NCI-H69 (cell line): ENCODE measurements around the gene CSTPP1.
"Not testable (repeated sequence)": the region's sequence is repeated elsewhere in the genome, so short reads cannot be mapped to it uniquely, and the experiment has no call there.

Source experiments
- DNase-seq: peaks from one replicate; lab custom pipeline; 2025; lab: John Stamatoyannopoulos, UW

Gene CSTPP1

GRCh38 chr11:46989810-46990487 is 53.4 kb downstream of the CSTPP1 start:
- not testable (repeated sequence) for DNase-seq

DNA sequence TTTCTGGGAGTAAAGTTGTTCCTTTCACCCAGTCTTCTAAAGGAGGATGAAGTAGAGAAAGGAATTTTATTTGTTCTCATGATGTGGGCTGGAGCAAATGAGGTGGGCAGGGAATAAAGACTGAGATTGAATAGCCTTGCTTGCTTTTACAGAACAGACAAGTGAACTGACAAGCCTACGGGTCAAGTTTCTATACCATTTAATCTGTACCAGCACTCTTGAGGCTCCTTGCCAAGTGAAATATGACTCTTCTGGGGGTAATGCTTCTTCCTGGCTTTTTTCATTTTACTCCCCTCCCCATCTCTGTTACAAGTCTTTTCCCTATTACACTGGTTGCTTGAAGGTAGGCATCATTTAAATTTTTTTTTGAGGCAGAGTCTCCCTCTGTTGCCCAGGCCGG is 54.8 kb downstream of the CSTPP1 start:
- peak; percentile 68 for DNase-seq

- DNase-seq: not testable (repeated sequence)
These were observed 55.8 kb downstream of the CSTPP1 start for GRCh38 chr11:46992386-46992785.

DNA sequence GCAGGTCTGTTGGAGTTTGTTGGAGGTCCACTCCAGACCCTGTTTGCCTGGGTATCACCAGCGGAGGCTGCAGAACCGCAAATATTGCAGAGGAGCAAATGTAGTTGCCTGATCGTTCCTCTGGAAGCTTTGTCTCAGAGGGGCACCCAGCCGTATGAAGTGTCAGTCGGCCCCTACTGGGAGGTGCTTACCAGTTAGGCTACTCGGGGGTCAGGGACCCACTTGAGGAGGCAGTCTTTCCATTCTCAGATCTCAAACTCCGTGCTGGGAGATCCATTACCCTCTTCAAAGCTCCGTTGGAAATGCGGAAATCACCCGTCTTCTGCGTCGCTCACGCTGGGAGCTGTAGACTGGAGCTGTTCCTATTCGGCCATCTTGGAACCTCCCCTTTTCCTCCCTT is 61.2 kb downstream of the CSTPP1 start:
- DNase-seq: not testable (repeated sequence)

DNA sequence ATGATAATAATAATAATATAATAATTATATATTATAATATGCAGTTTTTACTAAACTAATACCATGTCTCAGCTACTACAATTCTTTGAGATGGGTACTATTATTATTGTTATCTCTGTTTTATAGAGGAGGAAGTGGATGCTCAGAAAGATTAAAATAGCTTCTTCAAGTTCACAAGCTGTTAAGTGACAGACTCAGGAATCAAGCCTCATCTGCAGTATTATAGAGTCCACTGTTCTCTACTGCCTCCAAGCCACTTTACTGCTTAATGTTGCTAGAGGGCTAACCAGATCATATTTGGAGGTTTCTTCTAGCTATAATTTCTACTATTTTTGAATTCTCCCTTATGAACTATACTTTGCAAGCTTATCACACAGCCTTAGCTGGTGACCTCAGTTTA is 62.7 kb downstream of the CSTPP1 start:
- no peak for DNase-seq

GRCh38 chr11:47000033-47000432 is 63.5 kb downstream of the CSTPP1 start:
- DNase-seq: no peak

DNA sequence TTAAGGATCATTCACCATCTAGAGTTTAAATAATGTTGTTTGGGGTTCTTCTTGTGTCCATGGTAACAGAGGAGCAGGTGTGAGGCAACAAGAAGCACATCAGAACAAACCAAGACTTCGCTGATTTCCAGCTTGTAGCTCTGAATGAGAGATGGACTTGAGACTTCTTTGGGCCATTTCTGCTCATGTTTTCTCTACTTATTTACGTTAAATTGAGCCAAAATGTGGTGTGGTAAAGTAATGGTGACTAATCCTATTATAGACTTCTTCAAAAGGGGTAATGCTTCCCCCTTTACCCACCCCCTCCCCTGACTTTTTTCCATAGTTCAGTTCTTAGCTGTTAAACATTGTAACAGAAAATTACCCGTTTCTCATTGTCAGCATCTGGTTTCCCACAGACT is 65.2 kb downstream of the CSTPP1 start:
- DNase-seq: peak; percentile 68

DNA sequence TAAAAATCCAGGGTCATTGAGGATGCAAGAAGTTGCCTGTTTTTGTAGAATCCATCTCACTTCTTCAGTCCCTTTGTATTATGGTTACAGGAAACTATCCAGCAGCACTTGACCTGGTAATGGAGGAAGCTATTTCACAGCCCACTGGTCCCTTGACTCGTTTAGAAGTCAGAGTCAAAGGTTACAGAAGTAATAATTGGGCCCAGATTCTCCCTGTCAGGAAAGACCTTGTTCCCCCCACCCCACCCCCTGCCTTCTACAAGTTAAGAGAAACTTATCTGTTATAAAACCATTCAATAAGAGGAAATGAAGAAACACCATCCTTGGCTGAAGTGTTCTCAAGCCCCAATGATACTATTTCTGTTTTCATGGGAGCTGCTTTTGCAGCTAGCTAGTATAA is 65.8 kb downstream of the CSTPP1 start:
- DNase-seq: peak; percentile 41

DNA sequence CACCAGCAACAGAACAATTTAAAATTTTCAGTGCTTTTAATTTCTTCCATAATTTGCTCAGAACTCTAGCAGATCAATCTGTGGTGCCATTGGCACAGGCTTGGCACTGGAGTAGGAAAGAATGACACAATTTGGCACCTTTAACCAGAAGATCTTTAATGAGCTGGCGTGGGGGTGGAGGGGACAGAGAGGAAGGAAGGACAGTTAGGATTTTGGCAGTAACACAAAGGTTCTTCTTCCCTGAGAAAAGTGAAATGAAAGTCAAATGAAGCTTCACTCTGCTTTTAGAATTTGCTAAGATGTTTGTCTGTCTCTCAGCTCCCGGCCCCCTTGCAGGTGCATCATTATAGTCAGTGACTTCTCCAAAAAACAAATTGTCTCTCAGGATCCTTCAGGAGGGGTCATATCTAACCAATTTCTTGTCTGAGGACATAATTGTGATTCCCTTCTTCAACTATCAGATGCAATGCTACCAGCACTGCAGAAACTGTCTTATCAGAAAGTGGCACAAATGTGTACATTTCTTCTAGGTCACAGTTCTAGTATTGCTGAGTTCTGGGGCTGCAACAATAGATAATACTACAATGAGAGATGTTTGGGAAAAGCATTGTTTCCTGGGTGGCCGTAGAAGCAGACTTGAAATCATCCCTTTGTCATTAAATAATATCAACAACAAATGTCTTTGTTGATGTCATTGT is 66.8 kb downstream of the CSTPP1 start:
- no peak for DNase-seq

DNA sequence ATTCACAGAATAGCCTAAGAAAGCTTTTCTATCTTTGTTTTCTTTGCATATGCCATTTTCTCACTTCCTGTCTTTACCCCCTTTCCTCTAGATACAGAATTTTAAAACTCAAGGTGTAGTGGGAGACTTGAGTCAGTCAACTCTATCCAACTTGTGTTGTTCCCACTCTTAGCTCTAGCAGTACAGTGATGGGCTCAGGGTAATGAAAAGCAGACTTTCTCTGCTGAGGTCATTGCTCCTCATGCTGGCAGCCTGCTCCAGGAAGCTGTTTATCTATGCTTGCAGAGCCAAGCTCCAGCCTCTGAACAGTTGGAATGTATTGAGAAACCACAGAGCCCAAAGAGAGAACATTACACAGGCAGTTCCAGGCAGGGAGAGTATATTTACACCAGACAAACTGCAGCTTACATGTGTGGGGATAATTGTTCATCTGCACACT is 68.1 kb downstream of the CSTPP1 start:
- DNase-seq: peak; percentile 84

GRCh38 chr11:47005441-47005840 is 68.9 kb downstream of the CSTPP1 start:
- DNase-seq: no peak

DNA sequence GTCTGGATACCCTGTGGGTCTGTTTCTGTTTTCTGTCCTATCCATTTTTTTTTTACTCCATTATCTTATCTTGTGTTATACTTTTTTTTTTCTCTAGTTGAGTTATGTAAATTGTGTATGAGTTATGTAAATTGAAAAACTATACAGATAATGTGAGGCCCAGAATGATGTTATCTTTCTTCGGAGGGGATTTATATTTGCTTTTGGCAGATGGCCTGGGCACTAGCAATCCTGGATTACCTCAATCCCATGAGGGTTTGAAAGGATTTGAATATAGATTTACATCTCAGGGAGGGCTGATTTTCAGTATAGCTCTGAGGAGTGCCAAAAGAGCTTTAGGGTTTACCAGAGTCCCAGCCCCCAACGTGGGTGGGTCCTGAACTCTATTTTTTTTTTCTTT is 71.0 kb downstream of the CSTPP1 start:
- DNase-seq: peak; percentile 52

- DNase-seq: peak; percentile 54
These were observed 73.6 kb downstream of the CSTPP1 start for GRCh38 chr11:47010179-47010578.

- no peak for DNase-seq
These were observed 77.5 kb downstream of the CSTPP1 start for GRCh38 chr11:47014097-47014496.

- no peak for DNase-seq
These were observed 82.1 kb downstream of the CSTPP1 start for GRCh38 chr11:47018637-47019036.

GRCh38 chr11:47020793-47021526 is 84.4 kb downstream of the CSTPP1 start:
- peak; percentile 90 for DNase-seq

DNA sequence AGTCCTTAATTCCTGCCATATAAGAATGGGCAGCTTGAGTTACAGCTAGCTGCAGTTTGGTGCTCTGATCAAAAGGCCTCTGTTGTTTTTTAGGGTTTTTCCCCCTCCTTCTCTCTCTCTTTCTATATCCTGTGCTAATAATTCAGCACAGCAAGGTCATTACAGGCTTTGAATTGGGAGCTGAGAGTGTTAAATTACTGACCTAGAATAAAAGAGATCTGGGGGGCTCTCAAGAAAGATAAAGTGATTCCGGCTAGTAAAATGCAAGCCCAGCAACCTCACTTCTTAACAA is 84.9 kb downstream of the CSTPP1 start:
- DNase-seq: no peak

- DNase-seq: no peak
These were observed 85.4 kb downstream of the CSTPP1 start for GRCh38 chr11:47021965-47022364.

- DNase-seq: no peak
These were observed 91.9 kb downstream of the CSTPP1 start for GRCh38 chr11:47028195-47029093.

DNA sequence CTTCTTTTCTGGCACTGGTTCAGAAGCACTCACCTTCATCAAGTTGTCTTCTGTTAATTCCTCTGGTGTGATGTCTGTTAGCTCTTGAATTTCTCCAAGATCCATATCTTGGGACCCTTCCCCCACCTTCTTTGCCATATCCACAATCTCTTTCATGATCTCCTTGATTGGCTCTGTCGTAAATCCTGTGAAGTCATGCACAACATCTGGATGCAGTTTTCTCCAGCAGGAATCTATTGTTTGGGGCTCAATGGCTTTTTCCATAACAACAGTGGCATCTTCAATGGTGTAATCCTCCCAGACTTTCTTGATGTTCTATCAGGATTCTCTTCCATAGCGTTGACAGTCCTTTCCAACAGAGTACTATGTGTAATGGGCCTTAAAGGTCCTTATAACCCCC is 96.9 kb downstream of the CSTPP1 start:
- peak; percentile 28 for DNase-seq

DNA sequence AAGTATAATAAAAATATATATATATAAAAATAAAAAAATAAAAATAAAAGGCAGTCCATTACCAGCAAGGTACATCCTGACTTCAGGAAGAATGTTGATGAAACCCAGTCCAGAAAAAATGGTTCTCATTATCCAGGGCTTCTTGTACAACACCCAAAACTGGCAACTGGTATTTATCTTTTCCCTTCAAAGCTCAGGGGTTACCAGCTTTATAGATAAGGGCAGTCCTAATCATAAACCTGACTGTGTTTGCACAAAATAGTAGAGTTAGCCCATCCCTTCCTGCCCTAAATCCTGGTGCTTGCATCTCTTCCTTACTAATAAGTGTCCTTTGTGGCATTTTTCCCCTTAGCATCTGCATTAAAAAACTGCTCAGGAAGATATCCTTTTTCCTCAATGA is 97.5 kb downstream of the CSTPP1 start:
- no peak for DNase-seq

- DNase-seq: no peak
These were observed 98.5 kb downstream of the CSTPP1 start for GRCh38 chr11:47035108-47035507.
